Omental fat pad (tissue), 4 donors: ENCODE results near the gene CEP164. TPM values are rescaled to one million over a fixed set of nuclear protein-coding genes. Genes with fewer than 3 reads are reported as not detected.

Experiments
- ATAC-seq: fragments of 150-250 bp; one replicate; pipeline ENCODE4 v1.9.1; 2016; ENCODE audit warnings: mild to moderate bottlenecking, moderate library complexity; ENCODE audit not compliant: low FRiP score
- DNase-seq: peaks from one replicate; pipeline ENCODE4 v3.0.0-alpha.2; 2019; ENCODE audit warnings: low spot score
- total RNA-seq, 4 donors: library from RNA; depleted of rRNA; stranded (reverse); fragments of >200 nt; gene quantifications; one replicate each; pipeline ENCODE4 v1.1.0, GENCODE V29; 2016
- TF ChIP-seq, protein P1 (sequence below), 3 donors: fragments of 450-650 bp; IDR thresholded peaks; one replicate each; pipeline ENCODE4 v1.5.1; 2016 to 2017; ENCODE audit warnings: antibody characterized with exemption in 3 of 3, mild to moderate bottlenecking in 3 of 3, moderate library complexity in 2 of 3

The CEP164 gene
- total RNA-seq, 4 donors from 2014 or later, result 15.1 to 20.3 (median 19.4) TPM

DNA sequence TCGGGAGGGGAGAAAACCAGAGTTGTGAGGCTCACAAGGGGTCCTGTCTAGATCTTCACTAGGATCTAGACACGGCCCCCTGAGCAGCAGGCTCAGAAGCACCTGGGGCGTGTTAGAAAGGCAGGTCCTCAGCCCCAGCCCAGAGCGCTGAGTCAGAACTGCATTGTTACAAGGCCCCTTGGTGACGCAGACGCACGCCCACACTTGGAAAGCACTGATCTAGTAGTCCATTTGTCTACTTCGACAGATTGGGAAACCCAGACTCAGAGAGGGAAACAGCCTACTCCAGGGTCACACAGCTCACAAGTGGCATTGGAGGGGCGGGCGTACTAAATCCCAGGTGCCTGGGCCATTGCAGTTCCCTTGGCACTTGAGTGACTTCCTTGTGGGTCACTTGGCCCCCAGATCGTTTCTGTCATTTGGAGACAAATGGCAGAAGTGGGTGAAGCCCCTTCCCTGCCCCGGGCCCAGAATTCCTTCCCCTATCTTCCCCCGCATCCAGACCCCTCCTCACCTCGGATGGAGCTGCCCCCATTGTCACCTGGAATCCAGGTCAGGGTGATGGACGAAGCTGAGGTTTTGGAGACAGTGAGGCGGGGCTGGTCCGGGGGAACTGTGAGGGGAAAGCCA, 110.8 kb downstream of the CEP164 start:
- TF ChIP-seq, protein P1, sequence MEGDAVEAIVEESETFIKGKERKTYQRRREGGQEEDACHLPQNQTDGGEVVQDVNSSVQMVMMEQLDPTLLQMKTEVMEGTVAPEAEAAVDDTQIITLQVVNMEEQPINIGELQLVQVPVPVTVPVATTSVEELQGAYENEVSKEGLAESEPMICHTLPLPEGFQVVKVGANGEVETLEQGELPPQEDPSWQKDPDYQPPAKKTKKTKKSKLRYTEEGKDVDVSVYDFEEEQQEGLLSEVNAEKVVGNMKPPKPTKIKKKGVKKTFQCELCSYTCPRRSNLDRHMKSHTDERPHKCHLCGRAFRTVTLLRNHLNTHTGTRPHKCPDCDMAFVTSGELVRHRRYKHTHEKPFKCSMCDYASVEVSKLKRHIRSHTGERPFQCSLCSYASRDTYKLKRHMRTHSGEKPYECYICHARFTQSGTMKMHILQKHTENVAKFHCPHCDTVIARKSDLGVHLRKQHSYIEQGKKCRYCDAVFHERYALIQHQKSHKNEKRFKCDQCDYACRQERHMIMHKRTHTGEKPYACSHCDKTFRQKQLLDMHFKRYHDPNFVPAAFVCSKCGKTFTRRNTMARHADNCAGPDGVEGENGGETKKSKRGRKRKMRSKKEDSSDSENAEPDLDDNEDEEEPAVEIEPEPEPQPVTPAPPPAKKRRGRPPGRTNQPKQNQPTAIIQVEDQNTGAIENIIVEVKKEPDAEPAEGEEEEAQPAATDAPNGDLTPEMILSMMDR (IDR thresholded peaks at IDR 0.05), result no peak
- no peak for ATAC-seq
- no peak for DNase-seq

- DNase-seq (no peak), ATAC-seq (no peak)
- TF ChIP-seq, protein P1 (IDR thresholded peaks at IDR 0.05), result no peak
Observed at GRCh38 chr11:117439256-117439655, 111.6 kb downstream of the CEP164 start.

GRCh38 chr11:117440258-117440657, 112.6 kb downstream of the CEP164 start:
- DNase-seq, result no peak
- ATAC-seq, result no peak
- TF ChIP-seq, protein P1 (IDR thresholded peaks at IDR 0.05), result no peak

- TF ChIP-seq, protein P1 (IDR thresholded peaks at IDR 0.05), result no peak
- DNase-seq (no peak), ATAC-seq (no peak)
Observed at GRCh38 chr11:117441146-117441975, 113.7 kb downstream of the CEP164 start.

GRCh38 chr11:117442049-117442868, 114.6 kb downstream of the CEP164 start:
- ATAC-seq, result no peak
- TF ChIP-seq, protein P1 (IDR thresholded peaks at IDR 0.05), result no peak
- no peak for DNase-seq

GRCh38 chr11:117442869-117443239, 115.2 kb downstream of the CEP164 start:
- TF ChIP-seq, protein P1 (IDR thresholded peaks at IDR 0.05), result no peak

More at GRCh38 chr11:117442869-117443239, 115.2 kb downstream of the CEP164 start:
- ATAC-seq (no peak), DNase-seq (no peak)
